IPS-20b (cell line): ENCODE results near the gene SRBD1.
A peak's percentile ranks its signal among the peaks of the same experiment; 100 is the strongest.

ENCODE experiments used
- H3K27ac ChIP-seq: one replicate; pipeline ENCODE4 v1.5.1; 2013; ENCODE audit warnings: low read length
- H3K27me3 ChIP-seq: 2 replicates; pipeline ENCODE4 v1.6.1; 2013; ENCODE audit warnings: mild to moderate bottlenecking, low read length, inconsistent platforms; ENCODE audit not compliant: insufficient read depth
- H3K36me3 ChIP-seq: 2 replicates; pipeline ENCODE4 v1.6.1; 2013; ENCODE audit warnings: low read depth, mild to moderate bottlenecking, inconsistent platforms, low read length, moderate library complexity; ENCODE audit not compliant: insufficient read depth
- H3K4me1 ChIP-seq: 2 replicates; pipeline ENCODE4 v1.6.1; 2013; ENCODE audit warnings: mild to moderate bottlenecking, control low read depth, inconsistent platforms, low read length, moderate library complexity; ENCODE audit not compliant: insufficient read depth
- H3K4me3 ChIP-seq: 2 replicates; pipeline ENCODE4 v1.5.1; 2013; ENCODE audit warnings: mild to moderate bottlenecking, low read length, inconsistent platforms
- H3K9ac ChIP-seq: 2 replicates; pipeline ENCODE4 v1.6.1; 2013; ENCODE audit warnings: low read depth, mild to moderate bottlenecking, inconsistent platforms, low read length, moderate library complexity
- H3K9me3 ChIP-seq: 2 replicates; pipeline ENCODE4 v1.6.1; 2013; ENCODE audit warnings: mild to moderate bottlenecking, low read depth, low read length, inconsistent platforms; ENCODE audit not compliant: insufficient read depth

SRBD1 gene

DNA sequence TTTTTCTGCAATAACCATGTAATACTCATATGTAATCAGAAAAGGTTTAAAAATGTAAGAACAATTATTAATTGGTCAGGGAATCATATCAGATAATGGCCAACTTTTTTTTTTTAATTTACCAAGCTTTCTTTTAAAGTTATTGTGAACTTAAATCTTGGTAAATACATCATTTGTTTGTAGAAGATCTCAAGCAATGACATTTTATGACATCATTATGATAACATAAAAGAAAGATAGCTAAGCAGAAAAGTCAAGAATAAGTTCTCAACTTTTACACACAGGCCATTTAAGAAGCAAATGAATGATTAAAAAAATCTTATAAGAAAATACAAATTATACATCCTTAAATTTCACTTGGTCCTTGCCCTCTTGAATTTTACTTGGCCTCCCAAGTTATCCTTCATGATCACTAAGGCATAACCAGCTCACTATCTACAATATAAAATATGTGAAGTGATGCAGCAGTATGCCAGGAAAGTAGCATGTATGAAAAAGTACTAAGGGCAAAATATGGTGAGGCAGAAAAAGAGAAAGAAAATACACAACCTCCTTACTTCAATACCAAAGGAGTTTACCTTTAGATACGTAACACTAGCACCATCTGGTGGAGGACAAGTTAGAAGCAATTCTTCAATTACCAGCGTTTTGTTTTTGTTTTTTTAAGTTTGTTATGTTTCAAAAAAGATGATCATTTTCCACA, 116.6 kb downstream of the SRBD1 start:
- Histone ChIP-seq H3K4me1 (peaks cover 8% of the 10 kb centered on the region; the same call in 1 of the 2 replicates), H3K36me3 (no peaks in the 10 kb centered on the region), H3K4me3 (no peak overlapping the region), H3K27me3 (no peaks in the 10 kb centered on the region), H3K27ac (no peak overlapping the region), H3K9me3 (no peaks in the 10 kb centered on the region), H3K9ac (no peak overlapping the region)

- no peaks in the 10 kb centered on the region for H3K36me3 ChIP-seq
- H3K4me1 ChIP-seq = no peaks in the 10 kb centered on the region
- H3K9ac ChIP-seq = no peak overlapping the region
- no peaks in the 10 kb centered on the region for H3K9me3 ChIP-seq
- no peak overlapping the region for H3K27ac ChIP-seq
- no peak overlapping the region for H3K4me3 ChIP-seq
- no peaks in the 10 kb centered on the region for H3K27me3 ChIP-seq
Measured at GRCh38 chr2:45484965-45485364, 126.1 kb downstream of the SRBD1 start.

DNA sequence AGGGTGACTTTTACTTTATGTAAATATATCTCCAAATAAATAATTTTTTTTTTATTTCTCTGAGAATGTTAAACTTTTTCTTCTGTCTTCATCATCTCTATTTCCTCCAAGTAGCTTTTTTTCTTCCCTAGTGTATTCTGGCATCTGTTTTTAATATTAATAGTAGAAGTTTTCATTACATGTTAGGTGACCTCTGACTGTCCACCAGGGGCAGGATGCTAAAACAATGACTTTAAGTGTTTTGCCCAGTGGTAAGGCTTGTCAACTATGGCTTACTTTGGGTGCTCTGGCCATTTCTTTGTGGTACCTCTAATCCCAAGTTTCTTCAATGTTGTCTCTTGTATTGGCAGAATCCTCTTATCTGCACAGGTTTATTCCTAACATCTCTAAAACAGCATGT, 127.1 kb downstream of the SRBD1 start:
- Histone ChIP-seq H3K4me1 (no peaks in the 10 kb centered on the region), H3K9ac (no peak overlapping the region), H3K36me3 (no peaks in the 10 kb centered on the region), H3K27me3 (no peaks in the 10 kb centered on the region), H3K27ac (no peak overlapping the region), H3K4me3 (no peak overlapping the region), H3K9me3 (no peaks in the 10 kb centered on the region)

DNA sequence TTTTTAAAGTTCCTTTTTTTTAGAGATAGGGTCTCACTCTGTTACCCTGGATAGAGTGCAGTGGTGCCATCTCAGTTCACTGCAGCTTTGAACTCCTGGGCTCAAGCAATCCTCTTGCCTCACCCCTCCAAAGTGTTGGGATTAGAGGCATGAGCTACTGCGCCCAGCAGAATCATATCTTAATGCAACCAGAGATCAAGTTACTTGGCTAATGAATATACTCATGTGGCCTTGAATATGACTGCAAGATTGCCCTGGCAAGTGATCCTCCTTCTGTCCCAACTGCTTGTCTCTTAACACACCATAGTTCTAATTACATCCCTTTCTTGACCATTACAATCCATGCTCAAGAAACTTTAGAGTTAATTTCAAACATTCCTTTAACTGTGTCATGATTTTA, 133.5 kb downstream of the SRBD1 start:
- no peak overlapping the region for H3K9ac ChIP-seq
- no peaks in the 10 kb centered on the region; the same call in 1 of the 2 replicates for H3K36me3 ChIP-seq
- H3K4me3 ChIP-seq = no peak overlapping the region

GRCh38 chr2:45470531-45470930, 140.5 kb downstream of the SRBD1 start:
- Histone ChIP-seq H3K4me1 (peaks cover 33% of the 10 kb centered on the region), H3K27ac (no peak overlapping the region), H3K9ac (no peak overlapping the region)

More for the DNA sequence above, 133.5 kb downstream of the SRBD1 start:
- Histone ChIP-seq H3K27me3 (no peaks in the 10 kb centered on the region), H3K9me3 (no peaks in the 10 kb centered on the region), H3K27ac (no peak overlapping the region), H3K4me1 (no peaks in the 10 kb centered on the region)

GRCh38 chr2:45469314-45470099, 141.6 kb downstream of the SRBD1 start:
- H3K4me3 ChIP-seq = no peak overlapping the region
- no peak overlapping the region for H3K27ac ChIP-seq
- no peaks in the 10 kb centered on the region for H3K9me3 ChIP-seq
- peaks cover 43% of the 10 kb centered on the region for H3K4me1 ChIP-seq
- H3K9ac ChIP-seq = no peak overlapping the region
- H3K27me3 ChIP-seq = no peaks in the 10 kb centered on the region
- no peaks in the 10 kb centered on the region for H3K36me3 ChIP-seq

More at GRCh38 chr2:45470531-45470930, 140.5 kb downstream of the SRBD1 start:
- no peaks in the 10 kb centered on the region for H3K9me3 ChIP-seq
- H3K4me3 ChIP-seq = no peak overlapping the region
- no peaks in the 10 kb centered on the region for H3K27me3 ChIP-seq
- no peaks in the 10 kb centered on the region; the same call in 1 of the 2 replicates for H3K36me3 ChIP-seq

DNA sequence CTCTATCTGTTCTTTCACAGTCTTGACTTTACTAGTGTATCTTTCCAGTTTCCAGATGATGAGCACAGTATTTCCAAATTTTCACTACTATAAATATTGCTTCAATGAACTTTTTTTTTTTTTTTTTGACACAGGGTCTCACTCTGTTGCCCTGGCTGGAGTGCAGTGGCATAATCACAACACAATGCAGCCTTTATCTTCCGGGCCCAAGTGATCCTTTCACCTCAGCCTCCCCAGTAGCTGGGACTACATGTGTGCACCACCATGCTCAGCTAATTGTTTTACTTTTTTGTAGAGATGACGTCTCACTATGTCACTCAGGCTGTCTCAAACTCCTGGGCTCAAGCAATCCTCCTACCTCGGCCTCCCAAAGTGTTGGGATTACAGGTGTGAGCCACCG, 142.8 kb downstream of the SRBD1 start:
- no peaks in the 10 kb centered on the region for H3K36me3 ChIP-seq
- H3K4me1 ChIP-seq = peaks cover 55% of the 10 kb centered on the region
- H3K9ac ChIP-seq = no peak overlapping the region
- no peak overlapping the region for H3K4me3 ChIP-seq
- no peaks in the 10 kb centered on the region for H3K27me3 ChIP-seq
- no peaks in the 10 kb centered on the region for H3K9me3 ChIP-seq
- no peak overlapping the region for H3K27ac ChIP-seq

DNA sequence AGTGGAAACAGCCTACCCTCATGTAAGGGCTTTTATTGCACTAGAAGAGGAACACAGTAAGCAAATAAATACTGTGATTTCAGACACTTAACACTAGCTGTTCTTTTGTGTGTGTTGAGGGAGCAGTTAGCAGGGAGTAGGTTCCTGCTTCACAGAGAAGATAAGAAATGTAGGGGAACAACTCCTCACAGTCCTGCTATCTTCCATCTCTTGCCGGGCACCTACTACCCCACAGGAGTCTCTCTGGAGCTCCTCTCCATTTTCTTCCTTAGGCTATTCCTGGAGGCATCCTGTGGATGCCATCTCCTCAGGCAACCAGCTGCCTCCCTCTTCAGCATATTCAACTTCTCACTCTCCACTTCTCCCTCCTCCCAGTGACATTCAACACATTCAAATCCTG, 145.0 kb downstream of the SRBD1 start:
- H3K4me1 ChIP-seq = peaks cover 59% of the 10 kb centered on the region

GRCh38 chr2:45460825-45461224, 150.2 kb downstream of the SRBD1 start:
- Histone ChIP-seq H3K4me1 (peaks cover 37% of the 10 kb centered on the region; the same call in 1 of the 2 replicates), H3K36me3 (no peaks in the 10 kb centered on the region), H3K4me3 (no peak overlapping the region), H3K9ac (no peak overlapping the region), H3K27me3 (no peaks in the 10 kb centered on the region), H3K27ac (no peak overlapping the region), H3K9me3 (no peaks in the 10 kb centered on the region)

More for the DNA sequence above, 145.0 kb downstream of the SRBD1 start:
- Histone ChIP-seq H3K4me3 (peak overlapping the region; percentile 3; the same call in 1 of the 2 replicates), H3K9me3 (no peaks in the 10 kb centered on the region), H3K36me3 (no peaks in the 10 kb centered on the region), H3K9ac (no peak overlapping the region; the same call in 1 of the 2 replicates), H3K27ac (peak overlapping the region; percentile 44), H3K27me3 (no peaks in the 10 kb centered on the region)

DNA sequence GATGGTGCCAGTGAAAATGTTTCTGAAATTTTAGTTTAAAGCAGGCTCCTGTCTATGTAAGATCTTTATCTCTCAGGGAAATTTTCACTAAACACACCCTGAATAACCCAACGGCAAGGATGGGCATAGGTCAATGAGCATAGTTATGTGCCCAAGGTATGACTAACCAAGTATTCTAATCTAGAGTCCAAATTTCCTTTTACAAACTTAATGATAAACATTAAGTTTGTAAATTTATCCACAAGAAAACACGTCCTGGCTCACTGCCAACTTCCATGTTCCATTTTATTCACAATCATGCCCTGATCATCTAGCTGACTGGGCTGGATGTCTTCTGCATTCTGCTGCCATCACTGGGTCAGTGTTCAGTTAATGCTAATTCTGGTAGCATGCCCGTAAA, 151.2 kb downstream of the SRBD1 start:
- peaks cover 28% of the 10 kb centered on the region; the same call in 1 of the 2 replicates for H3K4me1 ChIP-seq
- no peak overlapping the region for H3K9ac ChIP-seq
- no peak overlapping the region for H3K4me3 ChIP-seq
- H3K27ac ChIP-seq = no peak overlapping the region
- H3K36me3 ChIP-seq = no peaks in the 10 kb centered on the region
- H3K27me3 ChIP-seq = no peaks in the 10 kb centered on the region
- H3K9me3 ChIP-seq = no peaks in the 10 kb centered on the region

GRCh38 chr2:45458909-45459563, 152.0 kb downstream of the SRBD1 start:
- peaks cover 19% of the 10 kb centered on the region; the same call in 1 of the 2 replicates for H3K4me1 ChIP-seq
- no peak overlapping the region for H3K9ac ChIP-seq
- no peaks in the 10 kb centered on the region for H3K9me3 ChIP-seq
- no peaks in the 10 kb centered on the region for H3K27me3 ChIP-seq
- no peak overlapping the region for H3K4me3 ChIP-seq
- H3K36me3 ChIP-seq = no peaks in the 10 kb centered on the region
- H3K27ac ChIP-seq = no peak overlapping the region
